Stimulated activated CD8-positive, alpha-beta memory T cell treated with anti-CD3 and anti-CD28 coated beads, Interleukin-7, amount 100 ng/mL, for 4 hours (primary cell): ENCODE results near the gene ASB12.

Source experiments
- DNase-seq, 2 donors: peaks; one replicate each; pipeline ENCODE4 v3.0.0-alpha.2; 2020; ENCODE audit warnings: low read depth in 2 of 2

Gene ASB12

DNA sequence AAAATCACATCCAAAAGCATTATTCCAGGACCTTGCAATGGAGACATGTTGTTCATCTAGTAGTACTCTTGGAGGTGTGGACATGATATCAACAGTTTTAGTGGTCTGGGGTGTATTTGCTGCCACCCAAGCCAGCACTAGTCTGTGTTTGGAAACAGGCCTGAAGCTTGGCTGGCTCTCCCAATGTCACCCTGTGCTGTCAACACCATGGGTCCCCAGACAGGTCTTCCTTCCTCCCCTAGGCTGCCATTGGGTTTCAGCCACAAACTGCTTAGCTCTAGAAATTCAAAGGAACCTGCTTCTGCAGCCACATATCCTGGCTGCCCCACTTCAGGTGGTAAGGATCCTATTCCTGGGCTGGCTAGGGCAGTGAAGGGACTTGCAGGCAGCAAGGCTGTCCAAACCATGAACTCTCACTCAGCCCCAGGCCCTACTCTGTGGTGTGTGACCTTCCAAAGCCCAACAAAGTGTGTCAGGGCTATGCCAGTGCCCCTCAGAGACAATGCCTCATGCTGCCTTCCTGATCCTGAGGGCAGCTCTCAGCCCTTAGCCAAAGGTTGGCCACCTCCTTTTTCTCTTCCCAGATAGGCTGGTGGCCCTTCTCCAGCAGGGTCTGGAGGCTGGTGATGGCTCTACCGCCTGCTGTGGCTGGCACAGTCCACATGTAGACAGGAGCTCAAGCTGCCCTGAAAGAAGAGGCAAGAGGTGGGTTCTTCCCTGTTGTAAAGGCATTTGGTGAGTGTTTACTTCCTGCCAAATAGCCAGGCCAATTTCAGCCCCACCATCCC is 43.2 kb downstream of the ASB12 start:
- DNase-seq: no peak

DNA sequence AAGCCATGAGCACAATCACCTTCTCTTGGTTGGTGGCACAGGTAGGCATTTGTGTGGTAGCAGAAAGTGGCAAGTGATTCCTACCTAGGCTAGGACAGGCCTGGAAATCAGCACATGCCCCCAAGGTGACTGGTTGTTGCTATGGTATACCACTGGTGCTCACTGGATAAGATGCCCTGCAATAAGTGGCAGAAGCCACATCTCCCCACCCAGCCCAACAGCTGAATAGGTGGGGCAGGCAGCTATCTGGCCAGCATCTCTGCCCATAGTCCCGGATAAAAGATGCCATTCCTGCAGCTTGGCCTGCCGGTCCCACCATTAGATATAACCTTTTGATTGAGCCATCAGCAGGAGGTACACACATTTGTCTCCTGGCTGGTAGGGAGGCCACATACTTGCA is 46.0 kb downstream of the ASB12 start:
- no peak for DNase-seq

DNA sequence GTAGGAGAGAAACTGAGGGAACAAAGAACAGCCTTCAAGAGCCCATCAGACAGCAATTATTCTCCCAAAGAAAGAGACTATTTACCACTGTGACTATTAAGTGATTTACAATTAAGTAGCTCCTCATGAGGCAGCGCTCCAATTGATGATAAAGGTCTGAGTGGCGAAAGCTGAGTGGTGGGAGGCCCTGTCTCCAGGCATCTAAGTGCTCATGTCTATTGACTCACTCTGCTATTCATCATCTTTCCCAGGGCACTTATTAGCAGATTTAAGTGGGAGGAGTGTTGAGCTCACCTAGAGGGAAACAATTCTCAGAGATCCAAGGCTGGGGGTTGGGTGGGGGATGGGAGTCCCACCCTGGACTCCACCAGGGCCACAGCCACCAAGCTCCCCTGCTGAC is 48.2 kb downstream of the ASB12 start:
- DNase-seq: no peak

DNA sequence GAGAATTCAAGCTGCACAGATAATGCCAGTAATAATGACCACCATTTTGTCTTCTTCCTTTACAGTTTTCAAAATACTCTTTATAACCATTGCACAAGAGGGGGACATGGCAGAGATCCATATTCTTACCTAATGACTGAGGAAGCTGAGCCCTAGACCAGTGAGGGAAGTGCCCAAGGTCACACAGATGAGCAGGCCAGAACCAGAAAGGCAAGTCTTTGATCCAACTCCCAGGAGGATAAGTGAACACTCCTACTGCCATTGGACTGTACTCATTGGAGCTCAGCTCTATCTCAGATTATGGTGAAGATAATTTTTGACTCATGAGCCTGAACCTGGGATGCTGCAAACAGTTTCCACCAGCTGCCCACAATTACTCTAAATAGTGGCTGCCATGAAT is 53.5 kb downstream of the ASB12 start:
- DNase-seq: no peak
